ENCODE results near the gene SNCG. TPM values are rescaled to one million over a fixed set of nuclear protein-coding genes. Genes with fewer than 3 reads are reported as not detected.
"Not testable (repeated sequence)": the region's sequence is repeated elsewhere in the genome, so short reads cannot be mapped to it uniquely, and the experiment has no call there.

SNCG gene
- total and polyA plus RNA-seq, 2 donors: 27.5 to 69.4 TPM

DNA sequence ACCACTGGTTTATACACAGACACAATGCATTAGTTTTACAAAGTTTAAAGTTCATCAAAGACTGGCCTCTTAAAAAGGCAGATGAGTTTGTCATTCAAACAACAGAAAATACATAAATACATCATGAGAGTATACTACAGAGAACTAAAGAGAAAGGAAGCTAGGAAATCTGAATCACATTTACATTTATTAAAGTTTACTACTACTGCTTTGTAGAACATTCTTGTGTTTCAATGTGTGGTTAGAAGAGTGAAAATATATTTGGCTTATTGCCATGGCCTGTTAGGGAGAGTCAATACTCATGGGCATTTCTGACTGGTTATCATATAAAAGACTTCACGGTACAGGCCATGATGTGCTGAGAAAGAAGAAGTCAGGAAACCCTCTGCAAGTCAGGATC, 48.7 kb downstream of the SNCG start:
- WGBS: 88% methylated on average over 1 of the region's 1 CpG

DNA sequence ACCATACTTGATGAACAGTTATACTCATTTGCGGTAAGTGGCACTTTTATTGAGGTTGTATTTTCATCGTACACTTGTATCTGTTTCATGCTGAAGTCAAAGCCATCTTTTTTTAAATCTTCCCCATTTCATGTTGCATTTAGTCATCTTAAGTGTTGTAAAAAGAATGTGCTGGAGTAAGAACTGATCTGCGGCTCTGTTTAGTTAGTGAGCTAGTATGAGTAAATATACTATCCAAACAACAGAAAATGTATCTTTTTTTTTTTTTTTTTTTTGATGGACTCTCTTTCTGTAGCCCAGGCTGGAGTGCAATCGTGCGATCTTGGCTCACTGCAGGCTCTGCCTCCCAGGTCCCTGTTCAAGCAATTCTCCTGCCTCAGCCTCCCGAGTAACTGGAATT, 49.3 kb downstream of the SNCG start:
- DNase-seq (ENCODE audit: low read depth in 6 of 9, low spot score in 9 of 9); H3K27ac ChIP-seq (ENCODE audit: low read depth in 1 of 2, low read length in 1 of 2); H3K36me3 ChIP-seq (ENCODE audit: control insufficient read depth in 2 of 2, insufficient read depth in 2 of 2, low read length in 1 of 2); H3K4me1 ChIP-seq (ENCODE audit: control insufficient read depth in 2 of 2, insufficient read depth in 2 of 2, low read length in 2 of 2); H3K9me3 ChIP-seq (ENCODE audit: control insufficient read depth in 2 of 2, insufficient read depth in 1 of 2, low read length in 1 of 2); H3K27me3 ChIP-seq (ENCODE audit: control insufficient read depth in 2 of 2, insufficient read depth in 1 of 2, low read length in 1 of 2); H3K4me3 ChIP-seq (ENCODE audit: low read length in 2 of 2): not testable (repeated sequence)
- WGBS: over 99% methylated on average over 6 of the region's 6 CpGs

More for the DNA sequence above, 48.7 kb downstream of the SNCG start:
- DNase-seq (ENCODE audit: low read depth in 6 of 9, low spot score in 9 of 9); H3K36me3 ChIP-seq (ENCODE audit: control insufficient read depth in 2 of 2, insufficient read depth in 2 of 2, low read length in 1 of 2); H3K27me3 ChIP-seq (ENCODE audit: control insufficient read depth in 2 of 2, insufficient read depth in 1 of 2, low read length in 1 of 2); H3K4me1 ChIP-seq (ENCODE audit: control insufficient read depth in 2 of 2, insufficient read depth in 2 of 2, low read length in 2 of 2); H3K27ac ChIP-seq (ENCODE audit: low read depth in 1 of 2, low read length in 1 of 2); H3K9me3 ChIP-seq (ENCODE audit: control insufficient read depth in 2 of 2, insufficient read depth in 1 of 2, low read length in 1 of 2); H3K4me3 ChIP-seq (ENCODE audit: low read length in 2 of 2): not testable (repeated sequence)

DNA sequence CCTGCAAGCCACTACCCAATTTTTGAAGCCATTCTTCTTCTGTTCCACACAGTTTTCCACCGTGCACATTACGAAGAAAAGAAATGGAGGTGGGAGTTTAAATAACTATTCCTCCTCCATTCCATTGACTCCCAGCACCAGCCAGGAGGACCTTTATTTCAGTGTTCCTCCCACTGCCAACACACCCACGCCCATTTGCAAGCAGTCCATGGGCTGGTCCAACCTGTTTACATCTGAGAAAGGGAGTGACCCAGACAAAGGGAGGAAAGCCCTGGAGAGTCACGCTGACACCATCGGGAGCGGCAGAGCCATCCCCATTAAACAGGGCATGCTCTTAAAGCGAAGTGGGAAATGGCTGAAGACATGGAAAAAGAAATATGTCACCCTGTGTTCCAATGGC, 49.9 kb downstream of the SNCG start:
- not testable (repeated sequence) for H3K9me3 ChIP-seq (ENCODE audit: control insufficient read depth in 2 of 2, insufficient read depth in 1 of 2, low read length in 1 of 2); DNase-seq (ENCODE audit: low read depth in 6 of 9, low spot score in 9 of 9); H3K36me3 ChIP-seq (ENCODE audit: control insufficient read depth in 2 of 2, insufficient read depth in 2 of 2, low read length in 1 of 2); H3K27ac ChIP-seq (ENCODE audit: low read depth in 1 of 2, low read length in 1 of 2); H3K4me1 ChIP-seq (ENCODE audit: control insufficient read depth in 2 of 2, insufficient read depth in 2 of 2, low read length in 2 of 2); H3K4me3 ChIP-seq (ENCODE audit: low read length in 2 of 2); H3K27me3 ChIP-seq (ENCODE audit: control insufficient read depth in 2 of 2, insufficient read depth in 1 of 2, low read length in 1 of 2)
- 97% methylated on average over 7 of the region's 7 CpGs for WGBS

DNA sequence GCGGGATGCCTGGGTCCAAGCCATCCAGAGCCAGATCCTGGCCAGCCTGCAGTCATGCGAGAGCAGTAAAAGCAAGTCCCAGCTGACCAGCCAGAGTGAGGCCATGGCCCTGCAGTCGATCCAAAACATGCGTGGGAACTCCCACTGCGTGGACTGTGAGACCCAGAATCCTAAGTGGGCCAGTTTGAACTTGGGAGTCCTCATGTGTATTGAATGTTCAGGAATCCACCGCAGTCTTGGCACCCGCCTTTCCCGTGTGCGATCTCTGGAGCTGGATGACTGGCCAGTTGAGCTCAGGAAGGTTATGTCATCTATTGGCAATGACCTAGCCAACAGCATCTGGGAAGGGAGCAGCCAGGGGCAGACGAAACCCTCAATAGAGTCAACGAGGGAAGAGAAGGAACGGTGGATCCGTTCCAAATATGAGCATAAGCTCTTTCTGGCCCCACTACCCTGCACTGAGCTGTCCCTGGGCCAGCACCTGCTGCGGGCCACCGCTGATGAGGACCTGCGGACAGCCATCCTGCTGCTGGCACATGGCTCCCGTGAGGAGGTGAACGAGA, 50.8 kb downstream of the SNCG start:
- H3K36me3 ChIP-seq (ENCODE audit: control insufficient read depth in 2 of 2, insufficient read depth in 2 of 2, low read length in 1 of 2); H3K4me3 ChIP-seq (ENCODE audit: low read length in 2 of 2); H3K27ac ChIP-seq (ENCODE audit: low read depth in 1 of 2, low read length in 1 of 2); H3K27me3 ChIP-seq (ENCODE audit: control insufficient read depth in 2 of 2, insufficient read depth in 1 of 2, low read length in 1 of 2); H3K4me1 ChIP-seq (ENCODE audit: control insufficient read depth in 2 of 2, insufficient read depth in 2 of 2, low read length in 2 of 2); DNase-seq (ENCODE audit: low read depth in 6 of 9, low spot score in 9 of 9); H3K9me3 ChIP-seq (ENCODE audit: control insufficient read depth in 2 of 2, insufficient read depth in 1 of 2, low read length in 1 of 2): not testable (repeated sequence)
- 95% methylated on average over 18 of the region's 18 CpGs for WGBS

Other genes with a start within 250 kb of the SNCG start
- gene BMPR1A, start 202.0 kb upstream of the SNCG start, total RNA-seq: 10.4 TPM
- gene BMPR1A, start 202.0 kb upstream of the SNCG start, polyA plus RNA-seq: 5.5 TPM
- 6.8 TPM for gene MMRN2, start 984 bp upstream of the SNCG start, total RNA-seq
- gene MMRN2, start 984 bp upstream of the SNCG start, polyA plus RNA-seq: 9.3 TPM
- 23.8 TPM for gene ADIRF, start 9.9 kb downstream of the SNCG start, total RNA-seq
- 196 TPM for gene ADIRF, start 9.9 kb downstream of the SNCG start, polyA plus RNA-seq
- gene FAM25A, start 61.7 kb downstream of the SNCG start, total RNA-seq: 0.47 TPM
- 26.9 TPM for gene FAM25A, start 61.7 kb downstream of the SNCG start, polyA plus RNA-seq
- 93.7 TPM for gene GLUD1, start 136.2 kb downstream of the SNCG start, total RNA-seq
- gene GLUD1, start 136.2 kb downstream of the SNCG start, polyA plus RNA-seq: 65.9 TPM
- 22.3 TPM for gene SHLD2, start 136.6 kb downstream of the SNCG start, total RNA-seq
- 17.9 TPM for gene SHLD2, start 136.6 kb downstream of the SNCG start, polyA plus RNA-seq